ENCODE data around the gene DCTN1. TPM values are rescaled to one million over a fixed set of nuclear protein-coding genes. Genes with fewer than 3 reads are reported as not detected.

The DCTN1 gene
- total and polyA plus RNA-seq, 7 experiments from 2014 or later, result 52.1 to 113 (median 89.3) TPM

Other genes starting within 250 kb of the DCTN1 start
- 10 to 100 TPM in 4 of 5 experiments, 1 to 10 TPM in 1; 6.9 to 54.8 (median 13.7) TPM for gene BOLA3, start 232.4 kb downstream of the DCTN1 start, total RNA-seq
- 10 to 100 TPM; 70.0 to 87.3 TPM for gene BOLA3, start 232.4 kb downstream of the DCTN1 start, polyA plus RNA-seq
- 100 to 1,000 TPM; 113 to 185 (median 140) TPM for gene MOB1A, start 201.4 kb downstream of the DCTN1 start, total RNA-seq
- 100 to 1,000 TPM; 106 to 120 TPM for gene MOB1A, start 201.4 kb downstream of the DCTN1 start, polyA plus RNA-seq
- gene MTHFD2, start 181.7 kb downstream of the DCTN1 start, total RNA-seq, result 100 to 1,000 TPM in 1 of 5 experiments, 10 to 100 TPM in 4; 14.5 to 186 (median 25.1) TPM
- 1 to 10 TPM; 6.8 to 8.1 TPM for gene MTHFD2, start 181.7 kb downstream of the DCTN1 start, polyA plus RNA-seq
- 10 to 100 TPM in 4 of 5 experiments, 1 to 10 TPM in 1; 2.0 to 20.8 (median 18.5) TPM for gene SLC4A5, start 36.9 kb downstream of the DCTN1 start, total RNA-seq
- gene SLC4A5, start 36.9 kb downstream of the DCTN1 start, polyA plus RNA-seq, result 1 to 10 TPM in 1 of 2 donors, under 1 TPM in 1; 0.59 to 3.3 TPM
- 10 to 100 TPM in 1 of 5 experiments, 1 to 10 TPM in 4; 4.3 to 10.5 (median 6.8) TPM for gene C2orf81, start 41.3 kb upstream of the DCTN1 start, total RNA-seq
- 1 to 10 TPM; 7.9 to 8.6 TPM for gene C2orf81, start 41.3 kb upstream of the DCTN1 start, polyA plus RNA-seq
- 10 to 100 TPM; 26.5 to 78.5 (median 30.8) TPM for gene WDR54, start 41.4 kb upstream of the DCTN1 start, total RNA-seq
- 10 to 100 TPM; 38.8 to 68.2 TPM for gene WDR54, start 41.4 kb upstream of the DCTN1 start, polyA plus RNA-seq
- 1 to 10 TPM in 2 of 5 experiments, under 1 TPM in 1, not detected in 2; 0.97 to 1.5 (median 1.3) TPM for gene RTKN, start 61.6 kb upstream of the DCTN1 start, total RNA-seq
- under 1 TPM; 0.26 to 0.28 TPM for gene RTKN, start 61.6 kb upstream of the DCTN1 start, polyA plus RNA-seq
- 10 to 100 TPM; 42.1 to 96.5 (median 46.8) TPM for gene INO80B, start 74.8 kb upstream of the DCTN1 start, total RNA-seq
- 10 to 100 TPM; 11.6 TPM for gene INO80B, start 74.8 kb upstream of the DCTN1 start, polyA plus RNA-seq
- 100 to 1,000 TPM in 2 of 5 experiments, 10 to 100 TPM in 3; 53.6 to 127 (median 85.4) TPM for gene WBP1, start 78.1 kb upstream of the DCTN1 start, total RNA-seq
- gene WBP1, start 78.1 kb upstream of the DCTN1 start, polyA plus RNA-seq, result 10 to 100 TPM; 33.3 to 45.4 TPM
- gene MOGS, start 85.1 kb upstream of the DCTN1 start, total RNA-seq, result 10 to 100 TPM; 61.0 to 88.5 (median 74.3) TPM
- gene MOGS, start 85.1 kb upstream of the DCTN1 start, polyA plus RNA-seq, result 10 to 100 TPM; 31.2 to 40.7 TPM
- gene MRPL53, start 92.4 kb upstream of the DCTN1 start, total RNA-seq, result 100 to 1,000 TPM in 2 of 5 experiments, 10 to 100 TPM in 3; 45.7 to 108 (median 94.5) TPM
- 100 to 1,000 TPM; 138 to 175 TPM for gene MRPL53, start 92.4 kb upstream of the DCTN1 start, polyA plus RNA-seq
- gene CCDC142, start 102.7 kb upstream of the DCTN1 start, total RNA-seq, result 10 to 100 TPM; 21.4 to 75.2 (median 33.8) TPM
- gene CCDC142, start 102.7 kb upstream of the DCTN1 start, polyA plus RNA-seq, result 10 to 100 TPM; 13.1 to 23.9 TPM
- gene TTC31, start 102.8 kb upstream of the DCTN1 start, total RNA-seq, result 10 to 100 TPM; 35.5 to 50.4 (median 43.6) TPM
- gene TTC31, start 102.8 kb upstream of the DCTN1 start, polyA plus RNA-seq, result 10 to 100 TPM; 19.8 to 24.5 TPM
- under 1 TPM in 2 of 5 experiments, not detected in 3; 0.44 to 0.65 TPM for gene LBX2, start 119.3 kb upstream of the DCTN1 start, total RNA-seq
- gene LBX2, start 119.3 kb upstream of the DCTN1 start, polyA plus RNA-seq, result not detected
- 10 to 100 TPM; 25.7 to 37.0 (median 31.2) TPM for gene PCGF1, start 127.4 kb upstream of the DCTN1 start, total RNA-seq
- 10 to 100 TPM in 1 of 2 donors, 1 to 10 TPM in 1; 9.0 to 25.0 TPM for gene PCGF1, start 127.4 kb upstream of the DCTN1 start, polyA plus RNA-seq
- under 1 TPM in 2 of 5 experiments, not detected in 3; 0.34 to 0.66 TPM for gene TLX2, start 134.1 kb upstream of the DCTN1 start, total RNA-seq
- gene TLX2, start 134.1 kb upstream of the DCTN1 start, polyA plus RNA-seq, result not detected
- gene DQX1, start 145.9 kb upstream of the DCTN1 start, total RNA-seq, result under 1 TPM; 0.13 to 0.95 (median 0.59) TPM
- not detected for gene DQX1, start 145.9 kb upstream of the DCTN1 start, polyA plus RNA-seq
- gene AUP1, start 149.4 kb upstream of the DCTN1 start, total RNA-seq, result 100 to 1,000 TPM; 121 to 160 (median 144) TPM
- gene AUP1, start 149.4 kb upstream of the DCTN1 start, polyA plus RNA-seq, result 10 to 100 TPM; 69.7 to 73.6 TPM
- gene HTRA2, start 149.6 kb upstream of the DCTN1 start, total RNA-seq, result 10 to 100 TPM; 16.9 to 46.2 (median 37.7) TPM
- 10 to 100 TPM; 22.4 to 22.6 TPM for gene HTRA2, start 149.6 kb upstream of the DCTN1 start, polyA plus RNA-seq
- 1 to 10 TPM in 2 of 5 experiments, under 1 TPM in 3; 0.50 to 6.9 (median 0.81) TPM for gene LOXL3, start 173.6 kb upstream of the DCTN1 start, total RNA-seq
- gene LOXL3, start 173.6 kb upstream of the DCTN1 start, polyA plus RNA-seq, result under 1 TPM in 1 of 2 donors, not detected in 1; 0.17 TPM
- 10 to 100 TPM in 4 of 5 experiments, 1 to 10 TPM in 1; 7.0 to 39.5 (median 32.9) TPM for gene DOK1, start 174.4 kb upstream of the DCTN1 start, total RNA-seq
- 10 to 100 TPM; 11.8 to 24.2 TPM for gene DOK1, start 174.4 kb upstream of the DCTN1 start, polyA plus RNA-seq

Measured in naive thymus-derived CD4-positive, alpha-beta T cell (primary cell).